ENCODE measurements around the gene SLC25A48. TPM values are rescaled to one million over a fixed set of nuclear protein-coding genes. Genes with fewer than 3 reads are reported as not detected.

The SLC25A48 gene
- total RNA-seq, 1 donor from 2014 or later: not detected

- H3K9me3 Mint-ChIP-seq: no peaks in the 10 kb centered on the region
- H3K4me1 Mint-ChIP-seq: no peaks in the 10 kb centered on the region
- no peak overlapping the region for H3K4me3 Mint-ChIP-seq
- intact Hi-C loops (cut with micrococcal nuclease): no loop called here
- no peak for ATAC-seq (ENCODE audit: low read depth)
- ChIA-PET POLR2A (no interaction called here), CTCF (no interaction called here)
- no peak overlapping the region for H3K27ac Mint-ChIP-seq
- no peaks in the 10 kb centered on the region for H3K36me3 Mint-ChIP-seq (ENCODE audit: low read depth)
- TF ChIP-seq CTCF (IDR thresholded peaks at IDR 0.05): no peak
- H3K27me3 Mint-ChIP-seq: peaks cover 6% of the 10 kb centered on the region
- no peak for DNase-seq
Measured at GRCh38 chr5:135867599-135867998, 33.1 kb downstream of the SLC25A48 start.

GRCh38 chr5:135868681-135869080, 34.2 kb downstream of the SLC25A48 start:
- H3K27ac Mint-ChIP-seq: no peak overlapping the region
- POLR2A ChIA-PET: no interaction called here

GRCh38 chr5:135869276-135869675, 34.8 kb downstream of the SLC25A48 start:
- H3K36me3 Mint-ChIP-seq (ENCODE audit: low read depth): no peaks in the 10 kb centered on the region
- no peak overlapping the region for H3K27ac Mint-ChIP-seq
- H3K9me3 Mint-ChIP-seq: no peaks in the 10 kb centered on the region
- ChIA-PET CTCF (no interaction called here), POLR2A (no interaction called here)
- DNase-seq (no peak), ATAC-seq (ENCODE audit: low read depth) (no peak)
- H3K4me1 Mint-ChIP-seq: no peaks in the 10 kb centered on the region
- no peaks in the 10 kb centered on the region for H3K27me3 Mint-ChIP-seq
- intact Hi-C loops (cut with micrococcal nuclease): no loop called here
- no peak overlapping the region for H3K4me3 Mint-ChIP-seq
- no peak for TF ChIP-seq CTCF (IDR thresholded peaks at IDR 0.05)

More at GRCh38 chr5:135868681-135869080, 34.2 kb downstream of the SLC25A48 start:
- CTCF ChIA-PET: no interaction called here
- Mint-ChIP-seq H3K4me1 (no peaks in the 10 kb centered on the region), H3K36me3 (ENCODE audit: low read depth) (no peaks in the 10 kb centered on the region), H3K9me3 (no peaks in the 10 kb centered on the region), H3K4me3 (no peak overlapping the region), H3K27me3 (peaks cover 3% of the 10 kb centered on the region)
- intact Hi-C loops (cut with micrococcal nuclease): no loop called here
- no peak for ATAC-seq (ENCODE audit: low read depth)
- TF ChIP-seq CTCF (IDR thresholded peaks at IDR 0.05): no peak
- no peak for DNase-seq

GRCh38 chr5:135869935-135870334, 35.5 kb downstream of the SLC25A48 start:
- Mint-ChIP-seq H3K27ac (no peak overlapping the region), H3K27me3 (no peaks in the 10 kb centered on the region), H3K4me1 (no peaks in the 10 kb centered on the region), H3K9me3 (no peaks in the 10 kb centered on the region), H3K36me3 (ENCODE audit: low read depth) (no peaks in the 10 kb centered on the region), H3K4me3 (no peak overlapping the region)
- ATAC-seq (ENCODE audit: low read depth) (no peak), DNase-seq (no peak)
- intact Hi-C loops (cut with micrococcal nuclease): no loop called here
- POLR2A ChIA-PET: no interaction called here
- TF ChIP-seq CTCF (IDR thresholded peaks at IDR 0.05): no peak
- CTCF ChIA-PET: no interaction called here

- H3K27ac Mint-ChIP-seq: no peak overlapping the region
- DNase-seq: no peak
- ChIA-PET CTCF (interaction anchor here (1.0 to 1.1 kb wide), 2 partner anchors 17 to 341 kb away, joined by 3 read pairs; no protein-coding TSS in a partner anchor), POLR2A (no interaction called here)
- H3K4me3 Mint-ChIP-seq: no peak overlapping the region
- no peaks in the 10 kb centered on the region for H3K9me3 Mint-ChIP-seq
- ATAC-seq (ENCODE audit: low read depth): no peak
- no peak for TF ChIP-seq CTCF (IDR thresholded peaks at IDR 0.05)
- H3K4me1 Mint-ChIP-seq: no peaks in the 10 kb centered on the region
- intact Hi-C loops (cut with micrococcal nuclease): no loop called here
- no peaks in the 10 kb centered on the region for H3K36me3 Mint-ChIP-seq (ENCODE audit: low read depth)
- H3K27me3 Mint-ChIP-seq: no peaks in the 10 kb centered on the region
Measured at GRCh38 chr5:135871268-135871915, 36.9 kb downstream of the SLC25A48 start.
